ENCODE measurements around the gene BTBD16.

DNA sequence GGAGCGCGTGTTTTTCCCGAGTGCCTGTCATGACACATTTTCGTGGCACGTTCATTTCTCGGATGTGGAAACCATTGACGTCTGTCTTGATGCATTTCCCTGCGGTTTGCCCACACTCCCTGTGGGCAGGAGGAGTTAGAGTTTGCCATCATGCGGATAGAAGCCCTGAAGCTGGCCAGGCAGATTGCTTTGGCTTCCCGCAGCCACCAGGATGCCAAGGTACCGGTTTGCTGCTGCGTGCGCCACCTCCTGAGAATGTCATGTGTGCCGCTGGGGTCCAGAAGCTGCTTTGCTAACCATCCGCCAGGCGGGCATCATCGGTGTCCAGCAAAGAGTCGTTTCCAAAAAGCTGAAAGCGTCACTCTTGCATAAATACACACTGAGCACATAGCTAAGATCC lies 40.9 kb upstream of the BTBD16 start:
- no peak for TF ChIP-seq POLR2A (IDR thresholded peaks at IDR 0.05)
- TF ChIP-seq, protein P1, sequence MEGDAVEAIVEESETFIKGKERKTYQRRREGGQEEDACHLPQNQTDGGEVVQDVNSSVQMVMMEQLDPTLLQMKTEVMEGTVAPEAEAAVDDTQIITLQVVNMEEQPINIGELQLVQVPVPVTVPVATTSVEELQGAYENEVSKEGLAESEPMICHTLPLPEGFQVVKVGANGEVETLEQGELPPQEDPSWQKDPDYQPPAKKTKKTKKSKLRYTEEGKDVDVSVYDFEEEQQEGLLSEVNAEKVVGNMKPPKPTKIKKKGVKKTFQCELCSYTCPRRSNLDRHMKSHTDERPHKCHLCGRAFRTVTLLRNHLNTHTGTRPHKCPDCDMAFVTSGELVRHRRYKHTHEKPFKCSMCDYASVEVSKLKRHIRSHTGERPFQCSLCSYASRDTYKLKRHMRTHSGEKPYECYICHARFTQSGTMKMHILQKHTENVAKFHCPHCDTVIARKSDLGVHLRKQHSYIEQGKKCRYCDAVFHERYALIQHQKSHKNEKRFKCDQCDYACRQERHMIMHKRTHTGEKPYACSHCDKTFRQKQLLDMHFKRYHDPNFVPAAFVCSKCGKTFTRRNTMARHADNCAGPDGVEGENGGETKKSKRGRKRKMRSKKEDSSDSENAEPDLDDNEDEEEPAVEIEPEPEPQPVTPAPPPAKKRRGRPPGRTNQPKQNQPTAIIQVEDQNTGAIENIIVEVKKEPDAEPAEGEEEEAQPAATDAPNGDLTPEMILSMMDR (IDR thresholded peaks at IDR 0.05) = no peak

Data from testis (tissue), 2 donors.